SK-N-MC (cell line): ENCODE results near the gene CCDC34.

Experiments used
- DNase-seq: peaks from one replicate; pipeline ENCODE4 v3.0.0-alpha.2; 2011; ENCODE audit warnings: low read depth, low spot score
- H3K27ac ChIP-seq: fragments of 200-600 bp; sonication (generic); 2 replicates; pipeline ENCODE4 v1.5.1; 2016; ENCODE audit warnings: mixed run types
- H3K36me3 ChIP-seq: fragments of 200-600 bp; sonication (generic); 2 replicates; pipeline ENCODE4 v1.6.1; 2017; ENCODE audit warnings: antibody characterized with exemption, low read length, mixed read lengths; ENCODE audit not compliant: insufficient read depth
- H3K4me3 ChIP-seq: fragments of 200-600 bp; sonication (generic); 2 replicates; pipeline ENCODE4 v1.5.1; 2016
- H3K9ac ChIP-seq: fragments of 200-600 bp; sonication (generic); 2 replicates; pipeline ENCODE4 v1.8.0; 2017; ENCODE audit warnings: mixed run types, mixed read lengths; ENCODE audit not compliant: insufficient read length
- H3K9me3 ChIP-seq: fragments of 200-600 bp; sonication (generic); 2 replicates; pipeline ENCODE4 v1.6.1; 2017; ENCODE audit warnings: low read depth, mild to moderate bottlenecking, antibody characterized with exemption, low read length, moderate library complexity, mixed read lengths
- EZH2 ChIP-seq: fragments of 200-600 bp; sonication (generic); IDR thresholded peaks from one replicate; pipeline ENCODE4 v1.6.1; 2017; ENCODE audit warnings: antibody characterized with exemption
- FOXP2 ChIP-seq: optimal IDR thresholded peaks from 2 replicates; pipeline ENCODE3; 2011; ENCODE audit warnings: mild to moderate bottlenecking, moderate library complexity; ENCODE audit not compliant: insufficient read depth; ENCODE audit errors: extremely low read length, control extremely low read depth
- POLR2AphosphoS5 ChIP-seq: IDR thresholded peaks from 2 replicates; pipeline ENCODE4 v1.6.1; 2012; ENCODE audit warnings: mild to moderate bottlenecking, low read depth, low read length, borderline replicate concordance

Gene CCDC34

GRCh38 chr11:27291302-27291889, 71.6 kb downstream of the CCDC34 start:
- H3K9me3 ChIP-seq = no peaks in the 10 kb centered on the region; the same call in 1 of the 2 replicates
- peak overlapping the region; percentile 93; the same call in 1 of the 2 replicates for H3K27ac ChIP-seq
- H3K9ac ChIP-seq = no peak overlapping the region
- no peak overlapping the region for H3K4me3 ChIP-seq
- H3K36me3 ChIP-seq = no peaks in the 10 kb centered on the region
- DNase-seq = no peak
- TF ChIP-seq POLR2AphosphoS5 = no peak
- no peak for TF ChIP-seq EZH2
- TF ChIP-seq FOXP2 = no peak

GRCh38 chr11:27290261-27291050, 72.6 kb downstream of the CCDC34 start:
- H3K27ac ChIP-seq = peak overlapping the region; percentile 93
- DNase-seq = no peak
- H3K4me3 ChIP-seq = peak overlapping the region; percentile 58
- H3K36me3 ChIP-seq = no peaks in the 10 kb centered on the region
- H3K9me3 ChIP-seq = no peaks in the 10 kb centered on the region; the same call in 1 of the 2 replicates
- H3K9ac ChIP-seq = no peak overlapping the region
- TF ChIP-seq FOXP2 = no peak
- no peak for TF ChIP-seq EZH2
- no peak for TF ChIP-seq POLR2AphosphoS5
